Activated naive CD8-positive, alpha-beta T cell treated with anti-CD3 and anti-CD28 coated beads, Interleukin-2, amount 10 ng/mL, durations not matched to agents 7 days and 5 days (primary cell): Measurements from ENCODE around the gene ADGRG6. TPM values are rescaled to one million over a fixed set of nuclear protein-coding genes. Genes with fewer than 3 reads are reported as not detected.
"Not testable (repeated sequence)": the region's sequence is repeated elsewhere in the genome, so short reads cannot be mapped to it uniquely, and the experiment has no call there.

Experiments used
- ATAC-seq: fragments of 150-1000 bp; cut with Tn5 transposase; one replicate; pipeline ENCODE4 v1.10.0; 2021; ENCODE audit warnings: low read depth, moderate library complexity
- POLR2A ChIA-PET: fragments of 350-600 bp; sonication (Branson Sonifier 250); formaldehyde crosslinking; loops from one replicate; lab custom pipeline; 2021; ENCODE audit warnings: antibody characterized with exemption; lab: Charles Lee
- DNase-seq: peaks from one replicate; pipeline ENCODE4 v3.0.0; 2021
- H3K27ac Mint-ChIP-seq: one replicate; pipeline ENCODE4 v1.8.0; 2022; ENCODE audit warnings: mild to moderate bottlenecking, mixed read lengths
- H3K27me3 Mint-ChIP-seq: one replicate; pipeline ENCODE4 v1.8.0; 2022; ENCODE audit warnings: mild to moderate bottlenecking, moderate library complexity, mixed read lengths
- H3K36me3 Mint-ChIP-seq: one replicate; pipeline ENCODE4 v1.8.0; 2021; ENCODE audit warnings: mild to moderate bottlenecking, mixed read lengths
- H3K4me1 Mint-ChIP-seq: one replicate; pipeline ENCODE4 v1.8.0; 2021; ENCODE audit warnings: mixed read lengths
- H3K4me3 Mint-ChIP-seq: one replicate; pipeline ENCODE4 v1.8.0; 2022; ENCODE audit warnings: mild to moderate bottlenecking, moderate library complexity, mixed read lengths
- H3K9me3 Mint-ChIP-seq: one replicate; pipeline ENCODE4 v1.8.0; 2021; ENCODE audit warnings: mixed read lengths
- total RNA-seq, 2 experiments: library from RNA; stranded (reverse); gene quantifications; one replicate each; pipeline ENCODE4 v1.2.3, GENCODE V29; 2021

The ADGRG6 gene
- total RNA-seq, 2 experiments from 2014 or later: 0.91 to 1.2 TPM

GRCh38 chr6:142411145-142411544 is 109.3 kb downstream of the ADGRG6 start:
- ATAC-seq (no peak), DNase-seq (no peak)
- H3K4me1 Mint-ChIP-seq: peaks cover 6% of the 10 kb centered on the region
- no peaks in the 10 kb centered on the region for H3K36me3 Mint-ChIP-seq
- no peak overlapping the region for H3K4me3 Mint-ChIP-seq
- POLR2A ChIA-PET: no interaction called here
- H3K27ac Mint-ChIP-seq: no peak overlapping the region
- H3K27me3 Mint-ChIP-seq: no peaks in the 10 kb centered on the region
- no peaks in the 10 kb centered on the region for H3K9me3 Mint-ChIP-seq

DNA sequence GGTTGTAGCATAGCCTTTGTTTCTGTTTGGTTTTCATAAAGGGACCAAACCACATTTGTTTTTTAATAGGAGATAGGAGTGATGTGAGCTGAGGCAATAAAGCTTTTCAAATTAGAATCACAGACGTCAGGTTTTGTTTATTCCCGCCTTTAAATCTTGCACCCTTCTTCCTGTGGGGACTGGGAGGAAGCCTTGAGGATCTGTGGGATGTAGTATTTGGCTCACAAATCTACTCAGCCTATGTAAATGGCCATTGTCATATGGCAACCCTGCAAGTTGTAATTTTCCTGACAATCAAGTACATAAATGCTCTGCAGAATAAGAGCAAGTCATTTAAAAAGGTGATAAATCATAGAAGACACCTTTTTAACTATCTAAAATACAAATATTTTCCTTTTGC is 110.4 kb downstream of the ADGRG6 start:
- Mint-ChIP-seq H3K27ac (no peak overlapping the region), H3K4me3 (no peak overlapping the region), H3K36me3 (no peaks in the 10 kb centered on the region), H3K4me1 (peaks cover 7% of the 10 kb centered on the region), H3K9me3 (no peaks in the 10 kb centered on the region), H3K27me3 (no peaks in the 10 kb centered on the region)
- POLR2A ChIA-PET: no interaction called here
- no peak for DNase-seq
- no peak for ATAC-seq

DNA sequence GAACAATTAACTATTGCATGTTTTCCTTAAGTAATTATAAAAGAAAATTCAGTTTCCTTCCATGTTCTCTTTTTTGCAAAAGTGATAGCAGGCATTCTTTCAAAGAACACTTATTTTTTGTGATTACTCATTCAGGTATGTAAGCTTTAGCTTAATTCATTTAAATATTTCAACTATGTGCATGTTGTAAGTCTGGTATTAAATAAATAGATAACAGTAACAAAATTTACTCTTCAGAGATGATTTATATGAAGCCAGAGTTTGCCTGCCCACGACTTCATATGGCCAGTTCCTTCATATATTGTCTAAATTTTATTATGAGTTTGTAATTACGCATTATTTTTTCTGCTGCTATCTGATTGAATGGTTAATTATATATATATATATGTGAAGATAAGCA is 110.9 kb downstream of the ADGRG6 start:
- DNase-seq: no peak
- POLR2A ChIA-PET: no interaction called here
- Mint-ChIP-seq H3K27me3 (no peaks in the 10 kb centered on the region), H3K9me3 (no peaks in the 10 kb centered on the region), H3K27ac (no peak overlapping the region), H3K4me3 (no peak overlapping the region), H3K36me3 (no peaks in the 10 kb centered on the region), H3K4me1 (peaks cover 7% of the 10 kb centered on the region)
- no peak for ATAC-seq

- Mint-ChIP-seq H3K27me3 (no peaks in the 10 kb centered on the region), H3K27ac (no peak overlapping the region), H3K9me3 (no peaks in the 10 kb centered on the region), H3K36me3 (no peaks in the 10 kb centered on the region), H3K4me3 (no peak overlapping the region), H3K4me1 (peaks cover 7% of the 10 kb centered on the region)
- ATAC-seq: no peak
- POLR2A ChIA-PET: no interaction called here
- DNase-seq: no peak
Measured at GRCh38 chr6:142413111-142413510, 111.3 kb downstream of the ADGRG6 start.

GRCh38 chr6:142414462-142415250 is 112.8 kb downstream of the ADGRG6 start:
- Mint-ChIP-seq H3K27me3 (no peaks in the 10 kb centered on the region), H3K36me3 (no peaks in the 10 kb centered on the region), H3K4me1 (peaks cover 7% of the 10 kb centered on the region), H3K27ac (no peak overlapping the region), H3K4me3 (no peak overlapping the region), H3K9me3 (no peaks in the 10 kb centered on the region)
- ATAC-seq (no peak), DNase-seq (no peak)
- POLR2A ChIA-PET: no interaction called here

GRCh38 chr6:142416179-142416578 is 114.4 kb downstream of the ADGRG6 start:
- Mint-ChIP-seq H3K36me3 (no peaks in the 10 kb centered on the region), H3K9me3 (no peaks in the 10 kb centered on the region), H3K27me3 (no peaks in the 10 kb centered on the region), H3K4me3 (no peak overlapping the region), H3K4me1 (peaks cover 5% of the 10 kb centered on the region), H3K27ac (no peak overlapping the region)
- POLR2A ChIA-PET: no interaction called here
- DNase-seq (no peak), ATAC-seq (no peak)

DNA sequence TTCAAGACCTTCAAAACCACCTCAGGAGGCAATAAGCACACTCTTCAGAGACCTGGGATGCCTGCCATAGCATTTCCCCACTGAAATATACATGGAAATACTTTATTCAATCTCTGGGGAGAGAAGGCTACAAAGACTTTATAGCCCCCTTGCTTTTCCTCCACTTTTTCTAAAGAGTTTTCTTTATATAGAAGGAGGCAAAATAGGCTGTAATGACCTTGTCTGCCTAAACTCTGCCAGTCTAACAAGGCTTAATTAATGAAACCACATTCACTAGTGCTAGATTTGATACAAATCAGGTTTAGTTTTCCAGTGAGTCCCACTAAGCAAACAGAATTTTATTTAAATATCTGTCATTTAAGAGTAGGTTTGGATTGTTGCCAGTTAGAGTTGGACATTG is 114.9 kb downstream of the ADGRG6 start:
- peaks cover 5% of the 10 kb centered on the region for H3K4me1 Mint-ChIP-seq
- H3K4me3 Mint-ChIP-seq: no peak overlapping the region
- POLR2A ChIA-PET: no interaction called here
- ATAC-seq (no peak), DNase-seq (no peak)
- no peak overlapping the region for H3K27ac Mint-ChIP-seq
- H3K36me3 Mint-ChIP-seq: no peaks in the 10 kb centered on the region
- H3K27me3 Mint-ChIP-seq: no peaks in the 10 kb centered on the region
- H3K9me3 Mint-ChIP-seq: no peaks in the 10 kb centered on the region

DNA sequence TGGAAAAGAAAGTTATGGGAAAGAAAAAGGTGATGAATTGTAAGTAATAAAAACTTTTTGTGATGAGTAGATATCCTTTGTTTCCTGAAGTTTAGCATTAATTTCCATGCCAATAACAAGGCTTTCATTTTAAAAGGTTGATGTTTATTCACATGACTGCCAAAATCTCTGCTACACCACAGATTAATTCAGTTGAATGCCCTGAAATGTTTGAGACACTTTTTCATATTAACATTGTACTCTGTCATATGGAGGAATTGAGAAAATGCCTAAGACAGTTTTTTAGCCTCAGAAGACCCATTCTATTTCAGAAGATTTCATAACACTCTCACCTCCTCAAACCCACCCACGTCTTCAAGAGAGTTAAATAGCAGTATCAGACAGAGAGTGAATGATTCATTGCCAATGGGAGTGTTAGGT is 115.5 kb downstream of the ADGRG6 start:
- Mint-ChIP-seq H3K36me3 (no peaks in the 10 kb centered on the region), H3K9me3 (peaks cover 1% of the 10 kb centered on the region), H3K27me3 (no peaks in the 10 kb centered on the region), H3K4me1 (peaks cover 5% of the 10 kb centered on the region), H3K27ac (no peak overlapping the region), H3K4me3 (no peak overlapping the region)
- no peak for DNase-seq
- POLR2A ChIA-PET: no interaction called here
- ATAC-seq: no peak

GRCh38 chr6:142419071-142419470 is 117.3 kb downstream of the ADGRG6 start:
- H3K27ac Mint-ChIP-seq: no peak overlapping the region
- H3K36me3 Mint-ChIP-seq: no peaks in the 10 kb centered on the region
- H3K9me3 Mint-ChIP-seq: peaks cover 1% of the 10 kb centered on the region
- no peaks in the 10 kb centered on the region for H3K27me3 Mint-ChIP-seq
- H3K4me3 Mint-ChIP-seq: no peak overlapping the region
- DNase-seq (no peak), ATAC-seq (no peak)
- POLR2A ChIA-PET: no interaction called here
- peaks cover 5% of the 10 kb centered on the region for H3K4me1 Mint-ChIP-seq

DNA sequence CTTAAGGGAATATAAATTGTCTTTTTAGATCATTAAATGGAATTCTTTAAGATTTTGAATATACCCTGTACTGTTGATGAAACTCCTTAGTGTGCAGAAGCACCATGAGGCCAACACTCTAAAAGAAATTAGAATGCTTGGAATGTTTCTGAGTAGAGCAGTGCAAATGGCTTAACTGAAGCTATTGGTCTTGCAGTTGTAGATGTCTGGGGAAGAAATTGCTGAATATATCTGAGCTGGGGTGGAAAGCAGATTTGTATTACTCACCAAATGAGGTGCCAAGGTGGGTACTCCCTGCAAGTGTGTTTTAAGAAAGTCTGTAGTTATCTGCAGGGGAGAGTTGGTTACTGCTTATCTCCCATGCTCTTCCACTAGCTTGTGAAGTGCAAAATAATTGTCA is 119.0 kb downstream of the ADGRG6 start:
- POLR2A ChIA-PET: no interaction called here
- Mint-ChIP-seq H3K27ac (no peak overlapping the region), H3K4me3 (no peak overlapping the region), H3K36me3 (no peaks in the 10 kb centered on the region), H3K27me3 (no peaks in the 10 kb centered on the region), H3K9me3 (peaks cover 3% of the 10 kb centered on the region), H3K4me1 (peaks cover 3% of the 10 kb centered on the region)
- DNase-seq: no peak
- no peak for ATAC-seq

DNA sequence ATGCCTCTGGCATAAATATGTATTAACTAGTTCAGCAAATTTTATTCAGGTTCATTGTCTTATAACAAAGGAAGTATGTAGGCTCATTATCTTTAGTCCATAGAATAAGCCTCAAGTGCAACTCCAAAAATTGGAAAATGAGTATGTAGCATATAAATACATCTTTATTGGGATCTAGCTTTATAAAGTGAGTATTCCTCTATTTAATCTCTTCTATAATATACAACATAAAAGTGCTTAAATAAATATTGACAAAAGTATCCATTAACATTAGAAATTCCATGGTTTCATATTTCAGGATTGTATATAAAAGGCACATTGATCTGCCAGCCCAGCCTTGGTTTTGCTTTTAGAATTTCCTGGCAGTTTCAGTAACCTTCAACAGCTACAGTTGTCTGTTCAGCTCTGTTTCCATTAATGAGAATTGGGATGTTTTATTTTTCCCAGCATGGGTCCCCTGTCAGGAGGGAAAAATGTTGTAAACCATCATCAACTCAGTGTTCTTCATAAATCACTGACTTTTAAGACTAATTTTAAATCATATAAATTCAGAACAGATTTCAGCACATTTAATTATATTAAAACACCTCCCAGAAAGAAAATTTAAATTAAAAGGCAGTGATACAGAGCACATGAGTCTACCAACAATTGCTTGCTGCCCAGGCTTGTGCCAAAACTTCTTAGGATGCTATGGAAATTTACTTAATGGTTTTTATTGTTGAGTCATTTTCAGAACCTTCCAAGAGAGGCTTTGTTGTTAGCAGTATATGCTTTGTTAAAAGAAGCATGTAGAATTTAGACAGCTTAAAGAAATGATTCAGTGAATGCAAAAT is 119.7 kb downstream of the ADGRG6 start:
- DNase-seq (no peak), ATAC-seq (no peak)
- POLR2A ChIA-PET: no interaction called here
- Mint-ChIP-seq H3K27ac (no peak overlapping the region), H3K27me3 (no peaks in the 10 kb centered on the region), H3K36me3 (no peaks in the 10 kb centered on the region), H3K4me3 (no peak overlapping the region), H3K9me3 (peaks cover 3% of the 10 kb centered on the region), H3K4me1 (no peaks in the 10 kb centered on the region)

DNA sequence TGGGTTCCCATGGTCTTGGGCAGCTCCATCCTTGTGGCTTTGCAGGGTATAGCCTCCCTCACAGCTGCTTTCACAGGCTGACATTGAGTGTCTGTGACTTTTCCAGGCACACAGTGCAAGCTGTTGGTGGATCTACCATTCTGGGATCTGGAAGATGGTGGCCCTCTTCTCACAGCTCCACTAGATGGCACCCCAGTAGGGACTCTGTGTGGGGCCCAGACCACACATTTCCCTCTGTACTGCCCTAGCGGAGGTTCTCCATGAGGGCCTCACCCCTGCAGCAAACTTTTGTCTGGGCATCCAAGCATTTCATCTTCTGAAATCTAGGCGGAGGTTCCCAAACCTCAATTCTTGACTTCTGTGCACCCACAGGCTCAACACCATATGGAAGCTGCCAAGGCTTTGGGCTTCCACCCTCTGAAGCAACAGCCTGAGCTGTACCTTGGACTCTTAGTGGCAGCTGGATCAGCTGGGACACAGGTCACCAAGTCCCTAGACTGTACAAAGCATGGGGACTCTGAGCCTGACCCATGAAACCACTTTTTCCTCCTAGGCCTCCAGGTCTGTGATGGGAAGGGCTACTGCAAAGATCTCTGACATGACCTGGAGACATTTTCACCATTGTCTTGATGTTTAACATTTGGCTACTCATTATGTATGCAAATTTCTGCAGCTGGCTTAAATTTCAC is 124.8 kb downstream of the ADGRG6 start:
- DNase-seq, ATAC-seq, H3K4me1 Mint-ChIP-seq, H3K4me3 Mint-ChIP-seq, H3K27me3 Mint-ChIP-seq, H3K36me3 Mint-ChIP-seq, H3K27ac Mint-ChIP-seq, POLR2A ChIA-PET: not testable (repeated sequence)
- peaks cover 12% of the 10 kb centered on the region for H3K9me3 Mint-ChIP-seq

DNA sequence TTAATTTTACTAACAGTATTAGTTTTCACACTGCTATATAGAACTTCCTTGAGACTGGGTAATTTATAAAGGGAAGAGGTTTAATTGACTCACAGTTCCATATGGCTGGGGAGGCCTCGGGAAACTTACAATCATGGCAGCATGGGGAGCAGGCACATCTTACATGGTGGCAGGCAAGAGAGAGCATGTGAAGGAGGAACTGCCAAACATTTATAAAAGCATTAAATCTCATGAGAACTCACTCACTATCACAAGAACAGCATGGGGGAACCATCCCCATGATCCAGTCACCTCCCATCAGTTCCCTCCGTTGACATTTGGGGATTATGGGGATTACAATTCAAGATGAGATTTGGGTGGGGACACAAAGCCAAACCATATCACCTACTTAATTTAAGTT is 126.7 kb downstream of the ADGRG6 start:
- H3K36me3 Mint-ChIP-seq, ATAC-seq, H3K4me3 Mint-ChIP-seq, DNase-seq, POLR2A ChIA-PET, H3K4me1 Mint-ChIP-seq, H3K27ac Mint-ChIP-seq, H3K27me3 Mint-ChIP-seq: not testable (repeated sequence)
- peaks cover 11% of the 10 kb centered on the region for H3K9me3 Mint-ChIP-seq
